Right atrium auricular region (tissue), 2 donors: Measurements from ENCODE around the gene CLDN24. TPM values are rescaled to one million over a fixed set of nuclear protein-coding genes. Genes with fewer than 3 reads are reported as not detected.
"Not testable (repeated sequence)": the region's sequence is repeated elsewhere in the genome, so short reads cannot be mapped to it uniquely, and the experiment has no call there.

Experiments used
- DNase-seq: peaks from one replicate; pipeline ENCODE4 v3.0.0-alpha.2; 2019; ENCODE audit warnings: low spot score
- H3K27ac ChIP-seq, 2 donors: fragments of 200-600 bp; sonication (generic); 1 replicate in 1 of 2; 2 replicates in 1 of 2; pipeline ENCODE4 v1.5.1; 2016 to 2019
- H3K27me3 ChIP-seq, 2 donors: fragments of 200-600 bp; sonication (generic); one replicate each; pipeline versions ENCODE4 v1.5.1 to v1.6.0; 2017 to 2019
- H3K36me3 ChIP-seq: fragments of 200-600 bp; sonication (generic); one replicate; pipeline ENCODE4 v1.5.1; 2016
- H3K4me1 ChIP-seq, 2 donors: fragments of 200-600 bp; sonication (generic); one replicate each; pipeline versions ENCODE4 v1.5.1 to v1.6.0; 2017 to 2019
- H3K4me3 ChIP-seq, 2 donors: fragments of 200-600 bp; sonication (generic); 1 replicate in 1 of 2; 2 replicates in 1 of 2; pipeline ENCODE4 v1.5.1; 2017 to 2019; ENCODE audit warnings: mild to moderate bottlenecking in 1 of 2, moderate library complexity in 1 of 2
- H3K9me3 ChIP-seq, 2 donors: fragments of 200-600 bp; sonication (generic); one replicate each; pipeline ENCODE4 v1.5.1; 2019
- CTCF ChIP-seq, 2 donors: fragments of 200-600 bp; sonication (generic); IDR thresholded peaks; one replicate each; pipeline ENCODE4 v1.5.1; 2019; ENCODE audit warnings: antibody characterized with exemption in 2 of 2
- total RNA-seq, 2 donors: library from RNA; depleted of rRNA; stranded (reverse); fragments of >200 nt; gene quantifications; one replicate each; pipeline ENCODE4 v1.1.0, GENCODE V29; 2016

Gene CLDN24
- total RNA-seq, 2 donors from 2014 or later, result not detected

- H3K27me3 ChIP-seq, result no peaks in the 10 kb centered on the region
- H3K27ac ChIP-seq, result no peak overlapping the region
- no peaks in the 10 kb centered on the region for H3K4me1 ChIP-seq
- H3K9me3 ChIP-seq, result no peaks in the 10 kb centered on the region
- DNase-seq, result no peak
- TF ChIP-seq CTCF (IDR thresholded peaks at IDR 0.05), result no peak
- H3K4me3 ChIP-seq, result no peak overlapping the region
- H3K36me3 ChIP-seq, result no peaks in the 10 kb centered on the region
Observed at GRCh38 chr4:183324619-183325018, 2.4 kb upstream of the CLDN24 start.

- H3K27ac ChIP-seq, H3K4me3 ChIP-seq, H3K36me3 ChIP-seq, DNase-seq, H3K9me3 ChIP-seq, H3K4me1 ChIP-seq, H3K27me3 ChIP-seq: not testable (repeated sequence)
Observed at GRCh38 chr4:183324056-183324455, 1.8 kb upstream of the CLDN24 start.

GRCh38 chr4:183323295-183323694 lies 1.1 kb upstream of the CLDN24 start:
- Histone ChIP-seq H3K9me3 (no peaks in the 10 kb centered on the region), H3K4me1 (no peaks in the 10 kb centered on the region), H3K27ac (no peak overlapping the region), H3K4me3 (no peak overlapping the region), H3K36me3 (no peaks in the 10 kb centered on the region), H3K27me3 (no peaks in the 10 kb centered on the region)
- DNase-seq, result no peak
- TF ChIP-seq CTCF (IDR thresholded peaks at IDR 0.05), result no peak

GRCh38 chr4:183321516-183321915 lies 710 bp downstream of the CLDN24 start:
- Histone ChIP-seq H3K27ac (no peak overlapping the region), H3K9me3 (no peaks in the 10 kb centered on the region), H3K36me3 (no peaks in the 10 kb centered on the region), H3K27me3 (no peaks in the 10 kb centered on the region), H3K4me3 (no peak overlapping the region), H3K4me1 (no peaks in the 10 kb centered on the region)
- TF ChIP-seq CTCF (IDR thresholded peaks at IDR 0.05), result no peak
- no peak for DNase-seq

DNA sequence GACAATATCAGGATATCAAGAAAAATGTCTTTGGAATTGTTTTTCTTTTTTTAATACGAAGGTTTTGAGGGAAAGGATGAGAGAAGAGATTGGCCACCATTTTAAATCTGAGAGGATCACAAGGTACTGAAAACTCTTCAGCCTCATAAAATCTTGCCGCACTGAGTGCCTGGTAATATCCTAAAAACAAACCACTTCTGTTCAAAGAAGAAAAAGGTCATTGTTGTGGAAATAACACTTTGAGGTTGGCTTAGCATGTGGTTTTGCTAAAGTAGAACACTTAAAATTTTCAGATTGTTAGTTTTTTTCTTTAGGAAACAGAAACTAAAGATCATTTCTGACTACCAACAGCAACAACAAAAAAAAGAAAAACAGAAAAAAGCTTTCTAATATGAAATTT lies 1.1 kb downstream of the CLDN24 start:
- no peaks in the 10 kb centered on the region for H3K4me1 ChIP-seq
- TF ChIP-seq CTCF (IDR thresholded peaks at IDR 0.05), result no peak
- no peak overlapping the region for H3K4me3 ChIP-seq
- DNase-seq, result no peak
- H3K27me3 ChIP-seq, result no peaks in the 10 kb centered on the region
- H3K9me3 ChIP-seq, result no peaks in the 10 kb centered on the region
- H3K27ac ChIP-seq, result no peak overlapping the region
- H3K36me3 ChIP-seq, result no peaks in the 10 kb centered on the region

DNA sequence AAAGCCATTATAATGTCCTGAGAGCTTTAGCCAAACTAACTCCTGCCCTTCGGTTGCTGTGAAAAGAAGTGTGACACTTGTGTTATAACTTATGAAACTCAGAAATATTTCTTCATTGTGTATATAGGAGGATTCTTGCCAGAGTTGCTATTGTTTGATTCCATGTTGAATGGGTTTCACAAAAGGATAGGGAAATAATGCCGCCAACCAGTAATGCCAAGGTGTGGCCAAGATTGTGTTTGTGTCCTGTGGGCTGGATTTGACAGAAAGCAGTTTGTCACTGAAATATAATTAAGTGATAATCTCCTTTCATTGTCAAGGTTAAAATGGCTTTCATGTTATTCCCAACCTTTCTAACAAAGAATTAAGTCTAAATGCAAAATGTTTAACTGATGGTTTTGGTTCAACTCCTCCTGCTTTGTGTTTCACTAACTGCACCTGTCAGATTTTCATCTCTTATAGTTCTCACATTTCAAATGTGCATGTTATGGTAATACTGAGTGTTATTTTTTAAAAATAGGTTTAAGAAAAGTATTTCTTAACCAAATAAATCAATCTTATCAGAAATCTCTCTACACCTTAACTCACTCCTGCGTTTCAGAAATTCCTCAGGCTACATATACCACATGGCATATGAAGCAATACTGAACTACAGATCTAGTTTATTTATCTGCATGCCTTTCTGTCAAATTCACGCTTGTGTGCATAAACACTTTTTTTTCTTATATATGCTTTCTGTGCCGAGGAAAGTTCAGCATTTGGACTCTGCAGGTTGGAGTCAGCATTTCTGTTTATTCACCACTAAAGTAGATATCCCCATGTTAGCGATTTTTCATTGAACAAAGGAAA lies 1.8 kb downstream of the CLDN24 start, which contains the start of gene CLDN22:
CLDN22 (minus strand) TSS at position 66 of the 849 bp plus-strand sequence; CDS start at position 8, 58 bp downstream.
- H3K27me3 ChIP-seq, result no peaks in the 10 kb centered on the region
- no peak within 1 kb of the TSS for H3K27ac ChIP-seq
- H3K36me3 ChIP-seq, result no peaks in the 10 kb centered on the region
- H3K4me1 ChIP-seq, result no peaks in the 10 kb centered on the region
- H3K4me3 ChIP-seq, result no peak within 1 kb of the TSS
- no peak for TF ChIP-seq CTCF (IDR thresholded peaks at IDR 0.05)
- no peaks in the 10 kb centered on the region for H3K9me3 ChIP-seq
- no peak for DNase-seq
